ENCODE results near the gene OMG.

OMG gene

GRCh38 chr17:31281061-31281460 lies 16.0 kb downstream of the OMG start:
- Histone ChIP-seq H3K4me2 (ENCODE audit: low read length) (no peak overlapping the region), H3K4me1 (no peaks in the 10 kb centered on the region), H3K36me3 (ENCODE audit: control insufficient read depth, insufficient read depth, low read length) (no peaks in the 10 kb centered on the region), H3K9me3 (ENCODE audit: control insufficient read depth, low read length) (no peaks in the 10 kb centered on the region), H3K9ac (no peak overlapping the region), H3K27ac (no peak overlapping the region), H2AFZ (no peak overlapping the region), H3K79me2 (no peaks in the 10 kb centered on the region), H3K27me3 (ENCODE audit: control insufficient read depth, insufficient read depth, low read length) (no peaks in the 10 kb centered on the region), H3K4me3 (ENCODE audit: low read depth, low read length) (no peak overlapping the region)
- TF ChIP-seq CTCF (IDR thresholded peaks at IDR 0.05) = no peak

- Histone ChIP-seq H3K36me3 (ENCODE audit: control insufficient read depth, insufficient read depth, low read length) (no peaks in the 10 kb centered on the region), H3K27me3 (ENCODE audit: control insufficient read depth, insufficient read depth, low read length) (no peaks in the 10 kb centered on the region), H2AFZ (no peak overlapping the region), H3K9me3 (ENCODE audit: control insufficient read depth, low read length) (no peaks in the 10 kb centered on the region), H3K4me2 (ENCODE audit: low read length) (no peak overlapping the region), H3K4me3 (ENCODE audit: low read depth, low read length) (no peak overlapping the region), H3K9ac (no peak overlapping the region), H3K79me2 (no peaks in the 10 kb centered on the region), H3K4me1 (no peaks in the 10 kb centered on the region), H3K27ac (no peak overlapping the region)
- no peak for TF ChIP-seq CTCF (IDR thresholded peaks at IDR 0.05)
Observed at GRCh38 chr17:31279401-31279800, 17.6 kb downstream of the OMG start.

GRCh38 chr17:31275116-31275515 lies 21.9 kb downstream of the OMG start:
- H2AFZ ChIP-seq = no peak overlapping the region
- H3K79me2 ChIP-seq = no peaks in the 10 kb centered on the region
- TF ChIP-seq CTCF (IDR thresholded peaks at IDR 0.05) = no peak
- H3K4me3 ChIP-seq (ENCODE audit: low read depth, low read length) = no peak overlapping the region
- H3K9me3 ChIP-seq (ENCODE audit: control insufficient read depth, low read length) = no peaks in the 10 kb centered on the region
- no peak overlapping the region for H3K4me2 ChIP-seq (ENCODE audit: low read length)
- H3K36me3 ChIP-seq (ENCODE audit: control insufficient read depth, insufficient read depth, low read length) = no peaks in the 10 kb centered on the region
- no peaks in the 10 kb centered on the region for H3K27me3 ChIP-seq (ENCODE audit: control insufficient read depth, insufficient read depth, low read length)
- H3K9ac ChIP-seq = no peak overlapping the region
- H3K4me1 ChIP-seq = no peaks in the 10 kb centered on the region
- no peak overlapping the region for H3K27ac ChIP-seq

- Histone ChIP-seq H3K27ac (no peak overlapping the region), H3K36me3 (ENCODE audit: control insufficient read depth, insufficient read depth, low read length) (no peaks in the 10 kb centered on the region)
- no peak for TF ChIP-seq CTCF (IDR thresholded peaks at IDR 0.05)
Observed at GRCh38 chr17:31274252-31274651, 22.8 kb downstream of the OMG start.

GRCh38 chr17:31273516-31273915 lies 23.5 kb downstream of the OMG start:
- Histone ChIP-seq H3K9ac (no peak overlapping the region), H3K36me3 (ENCODE audit: control insufficient read depth, insufficient read depth, low read length) (no peaks in the 10 kb centered on the region), H3K4me3 (ENCODE audit: low read depth, low read length) (no peak overlapping the region), H2AFZ (no peak overlapping the region), H3K27ac (no peak overlapping the region), H3K4me2 (ENCODE audit: low read length) (no peak overlapping the region), H3K4me1 (peaks cover 10% of the 10 kb centered on the region), H3K79me2 (no peaks in the 10 kb centered on the region), H3K27me3 (ENCODE audit: control insufficient read depth, insufficient read depth, low read length) (no peaks in the 10 kb centered on the region), H3K9me3 (ENCODE audit: control insufficient read depth, low read length) (no peaks in the 10 kb centered on the region)
- TF ChIP-seq CTCF (IDR thresholded peaks at IDR 0.05) = no peak

More at GRCh38 chr17:31274252-31274651, 22.8 kb downstream of the OMG start:
- Histone ChIP-seq H3K9ac (no peak overlapping the region), H3K4me3 (ENCODE audit: low read depth, low read length) (no peak overlapping the region), H3K27me3 (ENCODE audit: control insufficient read depth, insufficient read depth, low read length) (no peaks in the 10 kb centered on the region), H3K4me1 (peaks cover 7% of the 10 kb centered on the region), H3K9me3 (ENCODE audit: control insufficient read depth, low read length) (no peaks in the 10 kb centered on the region), H3K79me2 (no peaks in the 10 kb centered on the region), H3K4me2 (ENCODE audit: low read length) (no peak overlapping the region), H2AFZ (no peak overlapping the region)
